Measurements from ENCODE around the gene RNF19B. TPM values are rescaled to one million over a fixed set of nuclear protein-coding genes. Genes with fewer than 3 reads are reported as not detected.

RNF19B gene
- polyA plus RNA-seq, 10 donors, result 7.3 to 10.6 (median 8.6) TPM

DNA sequence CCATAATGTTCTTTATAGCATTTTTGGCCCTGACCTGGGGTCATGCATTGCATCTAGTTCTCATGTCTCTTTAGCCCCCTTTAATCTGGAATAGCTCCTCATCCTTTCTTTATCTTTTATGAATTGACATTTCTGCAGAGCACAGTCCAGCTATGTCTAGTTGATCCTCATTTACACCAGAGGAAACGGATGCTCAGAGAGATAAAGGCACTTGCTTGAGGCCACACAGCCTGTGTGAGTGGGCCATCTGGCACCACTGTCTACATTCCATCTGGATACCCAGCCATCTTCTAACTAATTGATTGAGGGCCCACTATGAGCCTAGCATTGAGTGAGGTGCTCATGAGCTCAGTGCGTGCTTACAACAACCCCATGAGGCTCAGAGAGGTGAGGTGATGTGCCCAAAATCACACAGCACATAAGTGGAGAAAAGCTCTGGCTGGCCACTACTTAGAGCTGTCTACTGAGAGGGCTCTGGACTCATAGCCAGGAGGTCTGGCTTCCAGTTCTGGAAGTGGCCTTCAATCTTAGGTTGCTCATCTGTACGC is 74.8 kb downstream of the RNF19B start:
- no peak for DNase-seq

DNA sequence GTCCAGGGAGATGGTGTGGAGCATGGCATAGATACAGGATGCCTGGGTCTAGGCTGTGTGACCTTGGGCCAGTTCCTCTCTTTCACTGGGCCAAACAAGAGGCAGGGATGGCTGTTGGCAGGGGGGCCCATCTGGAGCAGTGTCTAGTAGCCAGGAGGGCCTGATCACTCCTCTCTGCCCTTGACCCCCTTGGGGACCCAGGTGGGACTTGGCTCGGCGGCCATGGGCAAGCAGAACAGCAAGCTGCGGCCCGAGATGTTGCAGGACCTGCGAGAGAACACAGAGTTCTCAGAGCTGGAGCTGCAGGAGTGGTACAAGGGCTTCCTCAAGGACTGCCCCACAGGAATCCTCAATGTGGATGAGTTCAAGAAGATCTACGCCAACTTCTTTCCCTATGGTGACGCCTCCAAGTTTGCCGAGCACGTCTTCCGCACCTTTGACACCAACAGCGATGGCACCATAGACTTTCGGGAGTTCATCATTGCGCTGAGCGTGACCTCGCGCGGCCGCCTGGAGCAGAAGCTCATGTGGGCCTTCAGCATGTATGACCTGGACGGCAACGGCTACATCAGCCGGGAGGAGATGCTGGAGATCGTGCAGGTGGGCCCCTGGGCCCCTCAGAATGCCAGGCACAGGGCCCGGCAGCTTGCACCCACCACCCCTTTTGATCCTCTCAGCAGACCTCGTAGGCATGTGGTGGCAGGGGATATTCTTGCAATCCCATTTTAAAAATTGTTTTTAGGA is 75.8 kb downstream of the RNF19B start:
- DNase-seq, result no peak

DNA sequence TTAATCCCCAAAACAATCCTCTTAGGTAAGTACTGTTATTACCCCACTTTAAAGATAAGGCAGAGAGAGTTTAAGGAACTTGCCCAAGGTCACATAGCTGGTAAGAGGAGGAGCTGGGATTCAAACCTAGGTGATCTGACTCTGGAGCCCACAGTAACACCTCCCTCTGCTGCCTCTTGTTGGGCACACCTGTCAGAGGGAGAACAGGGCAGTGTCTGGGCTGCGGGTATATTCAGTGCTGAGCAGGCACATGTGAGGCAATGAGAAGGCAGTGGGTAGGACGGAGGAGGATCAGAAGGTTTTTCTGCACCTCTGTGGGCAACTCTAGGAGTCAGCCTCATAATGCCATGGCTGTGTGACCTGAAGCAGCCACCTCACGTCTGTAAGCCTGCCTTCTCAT is 76.5 kb downstream of the RNF19B start:
- no peak for DNase-seq

DNA sequence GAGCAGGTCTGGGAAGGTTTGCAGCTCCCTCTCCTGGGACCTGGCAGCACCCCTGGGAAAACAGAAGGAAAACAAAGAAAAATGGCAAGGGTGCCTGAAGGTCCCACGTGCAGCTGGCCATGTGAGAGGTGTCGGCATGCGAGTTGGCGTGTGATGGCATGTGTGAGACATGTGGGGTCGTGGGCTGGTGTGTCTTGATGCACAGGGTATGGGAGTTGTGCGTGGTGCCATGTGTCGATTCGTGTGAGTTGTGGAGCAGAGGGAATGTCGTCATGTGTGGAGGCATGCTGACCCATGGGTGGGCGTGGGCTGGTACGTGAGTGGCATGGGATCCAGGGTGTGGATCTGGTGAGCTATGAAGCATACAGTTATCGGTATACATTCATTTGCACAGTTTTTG is 77.0 kb downstream of the RNF19B start:
- DNase-seq, result no peak

- no peak for DNase-seq
Measured at GRCh38 chr1:32886828-32887414, 77.7 kb downstream of the RNF19B start.

Other genes with a start within 250 kb of the RNF19B start
- gene YARS1, start 147.5 kb downstream of the RNF19B start, polyA plus RNA-seq (ENCODE audit: insufficient read length in 10 of 10), result 10 to 100 TPM; 35.6 to 57.0 (median 45.0) TPM
- 10 to 100 TPM; 16.9 to 38.8 (median 24.4) TPM for gene S100PBP, start 147.2 kb downstream of the RNF19B start, polyA plus RNA-seq (ENCODE audit: insufficient read length in 10 of 10)
- gene FNDC5, start 93.9 kb downstream of the RNF19B start, polyA plus RNA-seq (ENCODE audit: insufficient read length in 10 of 10), result 100 to 1,000 TPM; 161 to 210 (median 176) TPM
- gene HPCA, start 78.3 kb downstream of the RNF19B start, polyA plus RNA-seq (ENCODE audit: insufficient read length in 10 of 10), result 1 to 10 TPM in 1 of 10 donors, under 1 TPM in 9; 0.13 to 1.2 (median 0.21) TPM
- gene TMEM54, start 63.4 kb downstream of the RNF19B start, polyA plus RNA-seq (ENCODE audit: insufficient read length in 10 of 10), result 10 to 100 TPM in 1 of 10 donors, 1 to 10 TPM in 9; 4.5 to 15.7 (median 7.2) TPM
- 100 to 1,000 TPM; 101 to 150 (median 118) TPM for gene AK2, start 72.1 kb upstream of the RNF19B start, polyA plus RNA-seq (ENCODE audit: insufficient read length in 10 of 10)
- gene AZIN2, start 116.3 kb upstream of the RNF19B start, polyA plus RNA-seq (ENCODE audit: insufficient read length in 10 of 10), result 1 to 10 TPM; 3.7 to 7.2 (median 5.0) TPM
- gene TRIM62, start 217.2 kb upstream of the RNF19B start, polyA plus RNA-seq (ENCODE audit: insufficient read length in 10 of 10), result 1 to 10 TPM; 5.0 to 7.6 (median 5.9) TPM

Data from muscle of back (tissue), 11 donors.